HEK293 (cell line): ENCODE data around the gene CELF4.

Source experiments
- KLF16 ChIP-seq: fragments of 450-650 bp; formaldehyde crosslinking; IDR thresholded peaks from 2 replicates; pipeline ENCODE4 v1.5.1; 2017; ENCODE audit warnings: missing biosample characterization, missing genetic modification characterization
- RBAK ChIP-seq: fragments of 450-650 bp; formaldehyde crosslinking; IDR thresholded peaks from 2 replicates; pipeline ENCODE4 v1.5.1; 2016; ENCODE audit warnings: missing biosample characterization, missing genetic modification characterization
- TCF7L2 ChIP-seq: IDR thresholded peaks from 2 replicates; pipeline ENCODE4 v1.6.1; 2011; ENCODE audit warnings: low read depth, mild to moderate bottlenecking, inconsistent platforms, low read length, moderate library complexity, borderline replicate concordance
- ZNF169 ChIP-seq: fragments of 450-650 bp; formaldehyde crosslinking; IDR thresholded peaks from 2 replicates; pipeline ENCODE4 v1.5.1; 2016; ENCODE audit warnings: missing biosample characterization, missing genetic modification characterization
- ZNF174 ChIP-seq: fragments of 450-650 bp; formaldehyde crosslinking; IDR thresholded peaks from 2 replicates; pipeline ENCODE4 v1.5.0; 2017; ENCODE audit warnings: missing biosample characterization, mild to moderate bottlenecking, missing genetic modification characterization
- TF ChIP-seq, protein P1 (sequence below): fragments of 450-650 bp; formaldehyde crosslinking; IDR thresholded peaks from 2 replicates; pipeline ENCODE4 v1.5.1; 2016; ENCODE audit warnings: missing biosample characterization, missing genetic modification characterization
- TF ChIP-seq, protein P2 (sequence below): fragments of 450-650 bp; formaldehyde crosslinking; IDR thresholded peaks from 2 replicates; pipeline ENCODE4 v1.5.1; 2017; ENCODE audit warnings: missing biosample characterization, missing genetic modification characterization
- TF ChIP-seq, protein P3 (sequence below): fragments of 450-650 bp; formaldehyde crosslinking; IDR thresholded peaks from 2 replicates; pipeline ENCODE4 v1.5.1; 2016; ENCODE audit warnings: missing biosample characterization, missing genetic modification characterization
- TF ChIP-seq, protein P4 (sequence below): fragments of 450-650 bp; formaldehyde crosslinking; IDR thresholded peaks from 2 replicates; pipeline ENCODE4 v1.5.1; 2016; ENCODE audit warnings: missing biosample characterization, missing genetic modification characterization, low read depth

DNA sequence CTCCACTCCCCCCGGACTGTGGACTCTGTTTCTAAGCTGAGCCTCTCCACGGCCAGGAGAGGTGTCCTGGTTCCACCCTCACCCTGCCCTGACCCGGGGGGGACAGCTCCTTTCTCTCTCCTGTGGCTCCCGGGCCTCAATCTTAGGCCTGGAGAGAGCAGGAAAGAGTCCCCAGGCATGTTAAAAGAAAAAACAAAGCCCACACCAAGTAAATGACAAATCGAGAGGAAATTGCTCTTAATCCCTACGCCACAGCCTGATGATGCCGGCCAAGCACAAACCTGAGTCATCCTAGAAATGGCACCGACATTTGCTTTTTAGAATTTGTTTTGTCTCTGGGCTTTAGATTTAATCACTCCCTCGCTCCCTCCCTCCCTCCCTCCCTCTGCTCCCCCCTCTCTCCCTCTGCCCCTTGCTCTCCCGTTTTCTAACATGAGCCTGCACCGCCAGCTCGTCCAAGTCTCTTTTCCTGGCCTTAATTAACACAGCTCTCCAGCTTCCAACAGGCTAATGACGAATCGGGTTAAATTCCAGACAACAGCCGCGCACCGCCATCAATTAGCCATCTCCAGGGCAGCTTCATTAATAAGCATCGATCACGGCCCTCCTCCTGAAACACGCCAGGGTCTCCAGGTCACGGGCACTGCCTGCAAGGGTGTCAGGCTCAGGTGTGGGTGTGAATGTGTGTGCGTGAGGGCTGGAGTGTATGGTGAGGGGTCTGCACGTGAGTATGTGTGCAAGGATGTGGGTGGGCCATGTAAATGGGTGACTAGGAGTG, 230.8 kb downstream of the CELF4 start:
- TF ChIP-seq, protein P1, sequence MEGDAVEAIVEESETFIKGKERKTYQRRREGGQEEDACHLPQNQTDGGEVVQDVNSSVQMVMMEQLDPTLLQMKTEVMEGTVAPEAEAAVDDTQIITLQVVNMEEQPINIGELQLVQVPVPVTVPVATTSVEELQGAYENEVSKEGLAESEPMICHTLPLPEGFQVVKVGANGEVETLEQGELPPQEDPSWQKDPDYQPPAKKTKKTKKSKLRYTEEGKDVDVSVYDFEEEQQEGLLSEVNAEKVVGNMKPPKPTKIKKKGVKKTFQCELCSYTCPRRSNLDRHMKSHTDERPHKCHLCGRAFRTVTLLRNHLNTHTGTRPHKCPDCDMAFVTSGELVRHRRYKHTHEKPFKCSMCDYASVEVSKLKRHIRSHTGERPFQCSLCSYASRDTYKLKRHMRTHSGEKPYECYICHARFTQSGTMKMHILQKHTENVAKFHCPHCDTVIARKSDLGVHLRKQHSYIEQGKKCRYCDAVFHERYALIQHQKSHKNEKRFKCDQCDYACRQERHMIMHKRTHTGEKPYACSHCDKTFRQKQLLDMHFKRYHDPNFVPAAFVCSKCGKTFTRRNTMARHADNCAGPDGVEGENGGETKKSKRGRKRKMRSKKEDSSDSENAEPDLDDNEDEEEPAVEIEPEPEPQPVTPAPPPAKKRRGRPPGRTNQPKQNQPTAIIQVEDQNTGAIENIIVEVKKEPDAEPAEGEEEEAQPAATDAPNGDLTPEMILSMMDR, result no peak
- TF ChIP-seq, protein P2, sequence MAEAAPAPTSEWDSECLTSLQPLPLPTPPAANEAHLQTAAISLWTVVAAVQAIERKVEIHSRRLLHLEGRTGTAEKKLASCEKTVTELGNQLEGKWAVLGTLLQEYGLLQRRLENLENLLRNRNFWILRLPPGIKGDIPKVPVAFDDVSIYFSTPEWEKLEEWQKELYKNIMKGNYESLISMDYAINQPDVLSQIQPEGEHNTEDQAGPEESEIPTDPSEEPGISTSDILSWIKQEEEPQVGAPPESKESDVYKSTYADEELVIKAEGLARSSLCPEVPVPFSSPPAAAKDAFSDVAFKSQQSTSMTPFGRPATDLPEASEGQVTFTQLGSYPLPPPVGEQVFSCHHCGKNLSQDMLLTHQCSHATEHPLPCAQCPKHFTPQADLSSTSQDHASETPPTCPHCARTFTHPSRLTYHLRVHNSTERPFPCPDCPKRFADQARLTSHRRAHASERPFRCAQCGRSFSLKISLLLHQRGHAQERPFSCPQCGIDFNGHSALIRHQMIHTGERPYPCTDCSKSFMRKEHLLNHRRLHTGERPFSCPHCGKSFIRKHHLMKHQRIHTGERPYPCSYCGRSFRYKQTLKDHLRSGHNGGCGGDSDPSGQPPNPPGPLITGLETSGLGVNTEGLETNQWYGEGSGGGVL (tag by site-specific recombination), result no peak
- TF ChIP-seq ZNF174 (tag by site-specific recombination) (no peak), TCF7L2 (no peak), KLF16 (no peak), ZNF169 (tag by site-specific recombination) (no peak), RBAK (tag by site-specific recombination) (no peak)
- TF ChIP-seq, protein P3, sequence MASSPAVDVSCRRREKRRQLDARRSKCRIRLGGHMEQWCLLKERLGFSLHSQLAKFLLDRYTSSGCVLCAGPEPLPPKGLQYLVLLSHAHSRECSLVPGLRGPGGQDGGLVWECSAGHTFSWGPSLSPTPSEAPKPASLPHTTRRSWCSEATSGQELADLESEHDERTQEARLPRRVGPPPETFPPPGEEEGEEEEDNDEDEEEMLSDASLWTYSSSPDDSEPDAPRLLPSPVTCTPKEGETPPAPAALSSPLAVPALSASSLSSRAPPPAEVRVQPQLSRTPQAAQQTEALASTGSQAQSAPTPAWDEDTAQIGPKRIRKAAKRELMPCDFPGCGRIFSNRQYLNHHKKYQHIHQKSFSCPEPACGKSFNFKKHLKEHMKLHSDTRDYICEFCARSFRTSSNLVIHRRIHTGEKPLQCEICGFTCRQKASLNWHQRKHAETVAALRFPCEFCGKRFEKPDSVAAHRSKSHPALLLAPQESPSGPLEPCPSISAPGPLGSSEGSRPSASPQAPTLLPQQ (tag by site-specific recombination), result no peak
- TF ChIP-seq, protein P4, sequence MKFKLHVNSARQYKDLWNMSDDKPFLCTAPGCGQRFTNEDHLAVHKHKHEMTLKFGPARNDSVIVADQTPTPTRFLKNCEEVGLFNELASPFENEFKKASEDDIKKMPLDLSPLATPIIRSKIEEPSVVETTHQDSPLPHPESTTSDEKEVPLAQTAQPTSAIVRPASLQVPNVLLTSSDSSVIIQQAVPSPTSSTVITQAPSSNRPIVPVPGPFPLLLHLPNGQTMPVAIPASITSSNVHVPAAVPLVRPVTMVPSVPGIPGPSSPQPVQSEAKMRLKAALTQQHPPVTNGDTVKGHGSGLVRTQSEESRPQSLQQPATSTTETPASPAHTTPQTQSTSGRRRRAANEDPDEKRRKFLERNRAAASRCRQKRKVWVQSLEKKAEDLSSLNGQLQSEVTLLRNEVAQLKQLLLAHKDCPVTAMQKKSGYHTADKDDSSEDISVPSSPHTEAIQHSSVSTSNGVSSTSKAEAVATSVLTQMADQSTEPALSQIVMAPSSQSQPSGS, result no peak
